ENCODE data around the gene ILF2. TPM values are rescaled to one million over a fixed set of nuclear protein-coding genes. Genes with fewer than 3 reads are reported as not detected.

The ILF2 gene
- total and polyA plus RNA-seq, 2 of the 13 experiments (the other 11 are each of a cell fraction or from before 2014, with no cell fraction given), result 292 to 366 TPM

GRCh38 chr1:153633754-153634665 is 36.8 kb downstream of the ILF2 start, which contains the start of gene CHTOP (continued):
- TF ChIP-seq ZNF451 (CRISPR knock-in tag; IDR thresholded peaks at IDR 0.05) (peak; percentile 55; the same call in 1 of the 2 replicates), KDM2A (CRISPR knock-in tag; IDR thresholded peaks at IDR 0.05; ENCODE audit: borderline replicate concordance, low read depth) (peak; percentile 92), RBM39 (IDR thresholded peaks at IDR 0.05; ENCODE audit: low read depth, low read length, poor library complexity, severe bottlenecking) (peak; percentile 51), ZNF75D (CRISPR knock-in tag; IDR thresholded peaks at IDR 0.05; ENCODE audit: borderline replicate concordance) (peak; percentile 80; the same call in 1 of the 2 replicates), MYNN (CRISPR knock-in tag; IDR thresholded peaks at IDR 0.05; ENCODE audit: low read depth) (no peak), NR2C2 (CRISPR knock-in tag; IDR thresholded peaks at IDR 0.05; ENCODE audit: borderline replicate concordance) (peak; percentile 69), ZBTB37 (CRISPR knock-in tag; IDR thresholded peaks at IDR 0.05) (no peak), ZNF775 (CRISPR knock-in tag; IDR thresholded peaks at IDR 0.05; ENCODE audit: borderline replicate concordance) (no peak), AKNA (CRISPR knock-in tag; IDR thresholded peaks at IDR 0.05; ENCODE audit: borderline replicate concordance) (no peak), SIX4 (CRISPR knock-in tag; IDR thresholded peaks at IDR 0.05) (no peak), ZNF317 (CRISPR knock-in tag; IDR thresholded peaks at IDR 0.05) (peak; percentile 55; the same call in 1 of the 2 replicates), THAP11 (CRISPR knock-in tag; IDR thresholded peaks at IDR 0.05) (peak; percentile 90), NR2F2 (IDR thresholded peaks at IDR 0.05; ENCODE audit: borderline replicate concordance, low read depth) (no peak), POLR2A (IDR thresholded peaks at IDR 0.05; ENCODE audit: insufficient read depth in 1 of 2, low read depth in 2 of 2, low read length in 2 of 2) (peak; percentile 85), KLF9 (CRISPR knock-in tag; IDR thresholded peaks at IDR 0.05; ENCODE audit: low read depth) (no peak), ZFX (CRISPR knock-in tag; IDR thresholded peaks at IDR 0.05; ENCODE audit: low read depth) (peak; percentile 93), KAT2B (IDR thresholded peaks at IDR 0.05; ENCODE audit: borderline replicate concordance, low read depth, low read length) (no peak), NAIF1 (CRISPR knock-in tag; IDR thresholded peaks at IDR 0.05; ENCODE audit: borderline replicate concordance) (peak; percentile 92), YY1 (IDR thresholded peaks at IDR 0.05; ENCODE audit: insufficient read depth, insufficient replicate concordance, low read depth, low read length) (peak; percentile 99), DR1 (CRISPR knock-in tag; IDR thresholded peaks at IDR 0.05) (peak; percentile 90)
- TF ChIP-seq, protein P1, sequence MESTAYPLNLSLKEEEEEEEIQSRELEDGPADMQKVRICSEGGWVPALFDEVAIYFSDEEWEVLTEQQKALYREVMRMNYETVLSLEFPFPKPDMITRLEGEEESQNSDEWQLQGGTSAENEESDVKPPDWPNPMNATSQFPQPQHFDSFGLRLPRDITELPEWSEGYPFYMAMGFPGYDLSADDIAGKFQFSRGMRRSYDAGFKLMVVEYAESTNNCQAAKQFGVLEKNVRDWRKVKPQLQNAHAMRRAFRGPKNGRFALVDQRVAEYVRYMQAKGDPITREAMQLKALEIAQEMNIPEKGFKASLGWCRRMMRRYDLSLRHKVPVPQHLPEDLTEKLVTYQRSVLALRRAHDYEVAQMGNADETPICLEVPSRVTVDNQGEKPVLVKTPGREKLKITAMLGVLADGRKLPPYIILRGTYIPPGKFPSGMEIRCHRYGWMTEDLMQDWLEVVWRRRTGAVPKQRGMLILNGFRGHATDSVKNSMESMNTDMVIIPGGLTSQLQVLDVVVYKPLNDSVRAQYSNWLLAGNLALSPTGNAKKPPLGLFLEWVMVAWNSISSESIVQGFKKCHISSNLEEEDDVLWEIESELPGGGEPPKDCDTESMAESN (CRISPR knock-in tag; conservative IDR thresholded peaks at IDR 0.05), result peak; percentile 92
